Natural killer cell (primary cell): ENCODE data around the gene ARHGAP24. TPM values are rescaled to one million over a fixed set of nuclear protein-coding genes. Genes with fewer than 3 reads are reported as not detected.

Experiments
- ATAC-seq, 3 donors: fragments of 150-1000 bp in 2 of 3; fragments of 200-7000 bp in 1 of 3; cut with Tn5 transposase; 1 replicate in 1 of 3; 2 replicates in 2 of 3; pipeline ENCODE4 v1.10.0; 2021; ENCODE audit warnings: mild to moderate bottlenecking in 2 of 3, moderate library complexity in 2 of 3
- DNase-seq, 2 donors: peaks; one replicate each; pipeline versions ENCODE4 v3.0.0 to v3.0.0-alpha.2; 2013 to 2021; ENCODE audit warnings: mixed read lengths in 1 of 2
- H3K27ac ChIP-seq: one replicate; pipeline ENCODE4 v1.5.1; 2013; ENCODE audit warnings: mild to moderate bottlenecking, low read length
- H3K27me3 ChIP-seq: one replicate; pipeline ENCODE4 v1.6.1; 2013; ENCODE audit warnings: low read length; ENCODE audit not compliant: control insufficient read depth, insufficient read depth
- H3K36me3 ChIP-seq: one replicate; pipeline ENCODE4 v1.6.1; 2013; ENCODE audit warnings: low read length; ENCODE audit not compliant: control insufficient read depth, insufficient read depth
- H3K4me1 ChIP-seq: one replicate; pipeline ENCODE4 v1.6.1; 2013; ENCODE audit warnings: low read length; ENCODE audit not compliant: control insufficient read depth, insufficient read depth
- H3K4me3 ChIP-seq: one replicate; pipeline ENCODE4 v1.5.1; 2013; ENCODE audit warnings: low read length
- H3K9me3 ChIP-seq: one replicate; pipeline ENCODE4 v1.6.1; 2013; ENCODE audit warnings: low read length; ENCODE audit not compliant: control insufficient read depth, insufficient read depth
- H3K27ac Mint-ChIP-seq, 2 donors: one replicate each; pipeline ENCODE4 v1.8.0; 2022; ENCODE audit warnings: mild to moderate bottlenecking in 2 of 2, mixed read lengths in 2 of 2, moderate library complexity in 1 of 2
- H3K27me3 Mint-ChIP-seq, 2 donors: one replicate each; pipeline ENCODE4 v1.8.0; 2022; ENCODE audit warnings: low read depth in 2 of 2, mixed read lengths in 2 of 2
- H3K36me3 Mint-ChIP-seq: one replicate; pipeline ENCODE4 v1.8.0; 2022; ENCODE audit warnings: mixed read lengths
- H3K4me1 Mint-ChIP-seq, 2 donors: one replicate each; pipeline ENCODE4 v1.8.0; 2022; ENCODE audit warnings: mixed read lengths in 2 of 2
- H3K4me3 Mint-ChIP-seq: one replicate; pipeline ENCODE4 v1.8.0; 2022; ENCODE audit warnings: mild to moderate bottlenecking, moderate library complexity, mixed read lengths
- H3K9me3 Mint-ChIP-seq, 2 donors: one replicate each; pipeline ENCODE4 v1.8.0; 2022; ENCODE audit warnings: mixed read lengths in 2 of 2
- WGBS: methylation state at CpG from one replicate; pipeline ENCODE4 v1.1.7; 2013; ENCODE audit warnings: missing lambda C conversion rate; ENCODE audit not compliant: insufficient coverage; 5-methylcytosine and 5-hydroxymethylcytosine counted together
- intact Hi-C: fragments of 100-400 bp; cut with micrococcal nuclease; formaldehyde crosslinking; loops from one replicate; pipeline ENCODE4 v1.14.2; 2022
- total RNA-seq, 4 donors: library from RNA; stranded (reverse); fragments of 120-200 nt in 1 of 4; gene quantifications; one replicate each; pipeline versions ENCODE4 v1.2.3 to v1.2.4, GENCODE V29; 2013 to 2022
- TF ChIP-seq, protein P1 (sequence below): fragments of 200-600 bp; IDR thresholded peaks from one replicate; pipeline ENCODE4 v1.8.0; 2022; ENCODE audit warnings: antibody characterized with exemption

The ARHGAP24 gene
- total RNA-seq, 3 donors from 2014 or later (not counting 1 experiment from before 2014, with no cell fraction given), result 1.7 to 3.6 (median 1.7) TPM

DNA sequence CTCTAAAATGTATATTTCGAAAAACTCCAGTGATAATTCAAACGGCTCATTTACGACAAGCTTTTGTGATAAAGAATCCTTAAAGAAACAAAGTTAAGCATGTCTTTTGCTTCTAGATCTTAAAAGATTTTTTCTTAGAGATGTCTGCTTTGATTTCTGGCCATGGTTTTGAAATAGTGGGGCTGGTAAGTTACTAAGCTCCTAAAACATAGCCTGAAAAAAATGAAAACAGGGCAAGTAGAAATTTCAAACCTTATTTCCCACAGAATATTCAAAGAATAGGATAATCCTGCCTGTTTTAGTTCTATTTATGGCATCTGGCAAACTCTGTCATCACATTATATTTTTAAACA, 318.3 kb downstream of the ARHGAP24 start:
- H3K4me1 Mint-ChIP-seq, result no peaks in the 10 kb centered on the region
- no peak overlapping the region for H3K4me3 Mint-ChIP-seq
- no peaks in the 10 kb centered on the region for H3K36me3 Mint-ChIP-seq
- intact Hi-C loops, result no loop called here
- DNase-seq (no peak), ATAC-seq (no peak)
- H3K27ac Mint-ChIP-seq, result no peak overlapping the region
- H3K27me3 Mint-ChIP-seq, result no peaks in the 10 kb centered on the region
- Histone ChIP-seq H3K4me3 (no peak overlapping the region), H3K9me3 (no peaks in the 10 kb centered on the region), H3K27me3 (no peaks in the 10 kb centered on the region), H3K36me3 (no peaks in the 10 kb centered on the region), H3K27ac (no peak overlapping the region), H3K4me1 (no peaks in the 10 kb centered on the region)
- peaks cover 2 to 6% of the 10 kb centered on the region in 2 donors for H3K9me3 Mint-ChIP-seq
- 94% methylated on average over 3 of the region's 3 CpGs for WGBS
- TF ChIP-seq, protein P1, sequence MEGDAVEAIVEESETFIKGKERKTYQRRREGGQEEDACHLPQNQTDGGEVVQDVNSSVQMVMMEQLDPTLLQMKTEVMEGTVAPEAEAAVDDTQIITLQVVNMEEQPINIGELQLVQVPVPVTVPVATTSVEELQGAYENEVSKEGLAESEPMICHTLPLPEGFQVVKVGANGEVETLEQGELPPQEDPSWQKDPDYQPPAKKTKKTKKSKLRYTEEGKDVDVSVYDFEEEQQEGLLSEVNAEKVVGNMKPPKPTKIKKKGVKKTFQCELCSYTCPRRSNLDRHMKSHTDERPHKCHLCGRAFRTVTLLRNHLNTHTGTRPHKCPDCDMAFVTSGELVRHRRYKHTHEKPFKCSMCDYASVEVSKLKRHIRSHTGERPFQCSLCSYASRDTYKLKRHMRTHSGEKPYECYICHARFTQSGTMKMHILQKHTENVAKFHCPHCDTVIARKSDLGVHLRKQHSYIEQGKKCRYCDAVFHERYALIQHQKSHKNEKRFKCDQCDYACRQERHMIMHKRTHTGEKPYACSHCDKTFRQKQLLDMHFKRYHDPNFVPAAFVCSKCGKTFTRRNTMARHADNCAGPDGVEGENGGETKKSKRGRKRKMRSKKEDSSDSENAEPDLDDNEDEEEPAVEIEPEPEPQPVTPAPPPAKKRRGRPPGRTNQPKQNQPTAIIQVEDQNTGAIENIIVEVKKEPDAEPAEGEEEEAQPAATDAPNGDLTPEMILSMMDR, result no peak

DNA sequence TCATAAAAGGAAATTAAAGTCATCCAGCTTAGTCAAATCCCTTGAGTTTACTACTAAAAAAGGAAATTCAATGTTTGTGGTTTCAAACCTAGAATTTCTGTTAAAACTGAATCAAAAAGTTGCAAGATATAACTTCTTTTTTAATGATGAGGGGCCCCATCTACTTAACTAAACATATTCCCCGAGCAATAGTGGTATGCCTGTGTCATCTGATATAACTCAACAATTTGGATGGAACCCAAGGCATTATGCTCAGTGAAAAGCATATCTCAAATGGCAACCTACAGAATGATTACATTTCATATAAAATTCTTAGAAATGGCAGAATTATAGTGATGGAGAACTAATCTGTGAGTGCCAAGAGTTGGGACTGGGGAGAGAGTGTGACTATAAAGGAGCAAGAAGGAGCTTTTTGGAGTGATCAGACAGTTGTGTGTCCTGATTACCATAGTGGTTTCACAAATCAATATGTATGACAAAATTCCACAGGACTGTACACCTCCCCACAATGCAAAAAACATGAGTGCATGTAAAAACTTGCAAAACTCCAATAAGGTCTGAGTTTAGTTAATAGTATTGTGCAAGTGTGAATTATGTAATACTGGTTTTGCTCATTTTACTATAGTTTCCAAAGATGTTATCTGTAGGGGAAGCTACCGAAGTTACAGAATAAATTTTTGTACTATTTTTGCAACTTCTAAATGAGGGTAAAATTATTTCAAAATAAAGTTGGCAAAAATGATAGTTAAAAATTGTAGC, 323.2 kb downstream of the ARHGAP24 start:
- TF ChIP-seq, protein P1, result no peak
- H3K36me3 Mint-ChIP-seq, result no peaks in the 10 kb centered on the region
- Histone ChIP-seq H3K27ac (no peak overlapping the region), H3K27me3 (no peaks in the 10 kb centered on the region), H3K4me1 (no peaks in the 10 kb centered on the region), H3K36me3 (no peaks in the 10 kb centered on the region), H3K9me3 (no peaks in the 10 kb centered on the region), H3K4me3 (no peak overlapping the region)
- no peaks in the 10 kb centered on the region for H3K4me1 Mint-ChIP-seq
- H3K4me3 Mint-ChIP-seq, result no peak overlapping the region
- DNase-seq, result no peak
- WGBS, result 63% methylated on average over 2 of the region's 2 CpGs
- H3K27ac Mint-ChIP-seq, result no peak overlapping the region
- H3K27me3 Mint-ChIP-seq, result no peaks in the 10 kb centered on the region
- H3K9me3 Mint-ChIP-seq, result peaks cover 2 to 3% of the 10 kb centered on the region in 2 donors
- intact Hi-C loops, result no loop called here
- ATAC-seq, result no peak

DNA sequence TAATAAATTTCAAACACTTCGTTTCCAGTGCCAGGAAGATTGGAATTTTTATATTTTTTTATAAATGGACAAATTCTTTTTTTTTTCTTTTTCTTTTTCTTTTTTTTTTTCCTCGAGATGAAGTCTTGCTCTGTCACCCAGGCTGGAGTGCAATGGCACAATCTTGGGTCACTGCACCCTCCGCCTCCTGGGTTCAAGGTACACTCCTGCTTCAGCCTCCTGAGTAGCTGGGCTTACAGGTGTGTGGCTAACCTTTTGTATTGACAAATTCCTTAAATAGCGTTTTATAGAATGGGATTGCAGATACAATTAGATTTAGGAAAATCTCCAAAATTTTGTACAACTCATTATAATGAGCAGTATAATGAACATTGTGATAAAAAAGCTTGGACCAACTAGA, 328.9 kb downstream of the ARHGAP24 start:
- H3K27me3 ChIP-seq, result no peaks in the 10 kb centered on the region
- no peak for ATAC-seq
- DNase-seq, result no peak
- TF ChIP-seq, protein P1, result no peak
- no peaks in the 10 kb centered on the region for H3K9me3 ChIP-seq
- Mint-ChIP-seq H3K4me1 (no peaks in the 10 kb centered on the region), H3K27ac (no peak overlapping the region), H3K36me3 (no peaks in the 10 kb centered on the region), H3K9me3 (peaks cover 2 to 6% of the 10 kb centered on the region in 2 donors), H3K27me3 (no peaks in the 10 kb centered on the region), H3K4me3 (no peak overlapping the region)
- 100% methylated on average over 1 of the region's 4 CpGs for WGBS
- no peaks in the 10 kb centered on the region for H3K4me1 ChIP-seq
- H3K27ac ChIP-seq, result no peak overlapping the region
- H3K36me3 ChIP-seq, result no peaks in the 10 kb centered on the region
- intact Hi-C loops, result no loop called here
- H3K4me3 ChIP-seq, result no peak overlapping the region

DNA sequence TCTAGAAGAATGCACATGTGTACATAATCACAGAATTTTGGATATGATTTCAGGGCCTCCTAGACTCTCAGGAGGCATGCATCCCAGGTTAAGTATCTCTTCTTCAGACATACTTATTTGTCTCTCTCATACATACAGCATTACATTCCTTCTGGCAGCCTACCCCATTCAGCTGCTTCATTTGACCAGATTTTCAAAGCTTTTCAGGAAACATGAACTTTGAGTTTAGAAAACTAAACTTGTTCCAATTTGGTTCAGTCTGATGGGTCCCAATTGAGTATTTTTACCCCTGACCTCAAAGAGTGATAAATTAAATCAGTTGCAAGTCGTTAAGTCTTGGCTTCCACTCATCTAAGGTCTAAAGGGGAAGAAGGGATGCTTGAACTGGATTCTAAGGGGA, 330.9 kb downstream of the ARHGAP24 start:
- H3K4me1 ChIP-seq, result no peaks in the 10 kb centered on the region
- H3K27me3 Mint-ChIP-seq, result no peaks in the 10 kb centered on the region
- no peak overlapping the region for H3K4me3 ChIP-seq
- no peaks in the 10 kb centered on the region for H3K36me3 ChIP-seq
- no peaks in the 10 kb centered on the region for H3K9me3 ChIP-seq
- H3K4me3 Mint-ChIP-seq, result no peak overlapping the region
- TF ChIP-seq, protein P1, result no peak
- WGBS, result 67% methylated on average over 1 of the region's 1 CpG
- no peaks in the 10 kb centered on the region for H3K36me3 Mint-ChIP-seq
- no peak overlapping the region for H3K27ac Mint-ChIP-seq
- DNase-seq (no peak), ATAC-seq (no peak)
- intact Hi-C loops, result no loop called here
- no peak overlapping the region for H3K27ac ChIP-seq
- H3K27me3 ChIP-seq, result no peaks in the 10 kb centered on the region
- no peaks in the 10 kb centered on the region for H3K4me1 Mint-ChIP-seq
- H3K9me3 Mint-ChIP-seq, result peaks cover 0 to 4% of the 10 kb centered on the region in 2 donors
